Measurements from ENCODE around the gene PIK3CG.

The PIK3CG gene

GRCh38 chr7:106858618-106859532, 6.2 kb upstream of the PIK3CG start:
- DNase-seq = no peak

GRCh38 chr7:106862317-106863089, 2.6 kb upstream of the PIK3CG start:
- DNase-seq = no peak

GRCh38 chr7:106863274-106863997, 1.6 kb upstream of the PIK3CG start:
- no peak for DNase-seq

GRCh38 chr7:106864298-106865081, 592 bp upstream of the PIK3CG start:
- DNase-seq = no peak

GRCh38 chr7:106866298-106867281, 1.5 kb downstream of the PIK3CG start:
- no peak for DNase-seq

- DNase-seq = no peak
These were observed 2.7 kb downstream of the PIK3CG start for GRCh38 chr7:106867641-106868351.

- DNase-seq = no peak
These were observed 3.3 kb downstream of the PIK3CG start for GRCh38 chr7:106868364-106868763.

- no peak for DNase-seq
These were observed 4.9 kb downstream of the PIK3CG start for GRCh38 chr7:106869954-106870353.

- DNase-seq = no peak
These were observed 5.4 kb downstream of the PIK3CG start for GRCh38 chr7:106870528-106870927.

GRCh38 chr7:106870983-106871410, 5.9 kb downstream of the PIK3CG start:
- DNase-seq = no peak

- DNase-seq = no peak
These were observed 6.9 kb downstream of the PIK3CG start for GRCh38 chr7:106871793-106872571.

GRCh38 chr7:106872763-106873162, 7.7 kb downstream of the PIK3CG start:
- no peak for DNase-seq

GRCh38 chr7:106874076-106874475, 9.0 kb downstream of the PIK3CG start:
- DNase-seq = no peak

GRCh38 chr7:106875508-106875907, 10.4 kb downstream of the PIK3CG start:
- no peak for DNase-seq

GRCh38 chr7:106878748-106879439, 13.8 kb downstream of the PIK3CG start:
- no peak for DNase-seq

GRCh38 chr7:106881984-106882383, 16.9 kb downstream of the PIK3CG start:
- DNase-seq = no peak

- DNase-seq = no peak
These were observed 18.5 kb downstream of the PIK3CG start for GRCh38 chr7:106883456-106884026.

- no peak for DNase-seq
These were observed 20.6 kb downstream of the PIK3CG start for GRCh38 chr7:106885652-106886051.

GRCh38 chr7:106887421-106887820, 22.3 kb downstream of the PIK3CG start:
- DNase-seq = no peak

Data from stimulated activated naive CD4-positive, alpha-beta T cell treated with Interleukin-2 at 50 U/mL for 16 hours (primary cell).